Measurements from ENCODE around the gene UBR1.

- TF ChIP-seq REST (IDR thresholded peaks at IDR 0.05) = no peak
- no peak for TF ChIP-seq RFX5 (IDR thresholded peaks at IDR 0.05)
- TF ChIP-seq HOXA7 (CRISPR knock-in tag; IDR thresholded peaks at IDR 0.05) = no peak
- TF ChIP-seq CTCF (IDR thresholded peaks at IDR 0.05) = no peak
Observed at GRCh38 chr15:43052860-43053259, 53.0 kb downstream of the UBR1 start.
